ENCODE data around the gene HSPA1A.

Gene HSPA1A

GRCh38 chr6:31776989-31777666 is 38.2 kb upstream of the HSPA1A start, which contains the start of gene VWA7:
TSS of gene VWA7 (minus strand) at chr6:31777328. CDS start at chr6:31776779, 549 bp downstream.
- H3K4me3 ChIP-seq (ENCODE audit: low read depth, low read length), result no peak within 1 kb of the TSS
- TF ChIP-seq CTCF (IDR thresholded peaks at IDR 0.05; ENCODE audit: control insufficient read depth, extremely low read depth, insufficient read depth), result no peak
- DNase-seq (ENCODE audit: low read depth), result peak; percentile 30

GRCh38 chr6:31777667-31778050 is 37.7 kb upstream of the HSPA1A start:
- DNase-seq (ENCODE audit: low read depth), result no peak
- no peak for TF ChIP-seq CTCF (IDR thresholded peaks at IDR 0.05; ENCODE audit: control insufficient read depth, extremely low read depth, insufficient read depth)
- H3K4me3 ChIP-seq (ENCODE audit: low read depth, low read length), result no peak overlapping the region

- DNase-seq (ENCODE audit: low read depth), result no peak
- H3K4me3 ChIP-seq (ENCODE audit: low read depth, low read length), result no peak overlapping the region
- no peak for TF ChIP-seq CTCF (IDR thresholded peaks at IDR 0.05; ENCODE audit: control insufficient read depth, extremely low read depth, insufficient read depth)
Observed at GRCh38 chr6:31778193-31778592, 37.1 kb upstream of the HSPA1A start.

DNA sequence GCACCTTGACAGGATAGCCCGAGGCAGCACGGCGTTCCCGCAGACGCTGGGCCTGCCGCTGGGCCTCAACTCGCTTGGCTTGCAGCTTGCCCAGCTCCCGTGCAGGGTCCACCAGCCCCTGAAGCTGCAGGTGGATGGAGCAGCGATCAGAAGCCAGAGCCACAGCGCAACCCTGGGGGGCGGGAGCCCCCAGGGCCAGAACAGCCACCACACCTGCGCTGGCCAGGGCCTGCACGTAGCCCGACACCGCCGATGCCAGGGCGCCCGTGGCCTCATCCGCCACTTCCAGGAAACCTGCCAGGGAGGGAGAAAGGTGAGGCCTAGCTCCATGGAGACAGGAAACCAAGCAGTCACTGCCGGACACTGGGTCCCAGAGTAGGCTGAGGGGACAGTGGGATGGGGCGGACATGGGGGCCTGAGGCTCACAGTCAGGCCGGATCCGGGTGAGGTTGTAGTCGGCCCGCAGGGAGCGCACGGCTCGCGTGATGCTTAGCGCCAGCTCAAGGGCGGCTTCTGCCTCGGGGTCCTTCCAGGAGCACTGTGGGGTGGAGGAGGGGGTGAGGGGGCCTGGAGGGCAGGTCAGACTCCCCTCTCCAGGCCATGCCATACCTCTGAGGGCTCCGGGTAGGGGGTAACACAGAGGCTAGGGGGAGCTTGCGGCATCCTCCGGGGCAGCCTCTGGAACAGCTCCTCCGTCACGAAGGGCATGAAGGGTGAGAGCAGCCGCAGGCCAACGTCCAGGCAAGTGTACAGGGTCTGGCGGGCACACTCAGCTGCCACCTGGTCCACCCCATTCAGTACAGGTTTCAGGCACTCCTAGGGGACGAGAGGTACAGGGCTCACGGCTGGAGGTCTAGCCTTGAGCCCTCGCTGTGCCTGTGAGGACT is 36.1 kb upstream of the HSPA1A start:
- H3K4me3 ChIP-seq (ENCODE audit: low read depth, low read length), result no peak overlapping the region
- DNase-seq (ENCODE audit: low read depth), result no peak
- no peak for TF ChIP-seq CTCF (IDR thresholded peaks at IDR 0.05; ENCODE audit: control insufficient read depth, extremely low read depth, insufficient read depth)

GRCh38 chr6:31779908-31780307 is 35.4 kb upstream of the HSPA1A start:
- no peak for TF ChIP-seq CTCF (IDR thresholded peaks at IDR 0.05; ENCODE audit: control insufficient read depth, extremely low read depth, insufficient read depth)
- DNase-seq (ENCODE audit: low read depth), result no peak
- H3K4me3 ChIP-seq (ENCODE audit: low read depth, low read length), result no peak overlapping the region

- no peak for DNase-seq (ENCODE audit: low read depth)
- TF ChIP-seq CTCF (IDR thresholded peaks at IDR 0.05; ENCODE audit: control insufficient read depth, extremely low read depth, insufficient read depth), result no peak
- H3K4me3 ChIP-seq (ENCODE audit: low read depth, low read length), result no peak overlapping the region
Observed at GRCh38 chr6:31780507-31781243, 34.7 kb upstream of the HSPA1A start.
